Skin epidermis (tissue), 12 donors: Measurements from ENCODE around the gene KDM6B.

ENCODE experiments used
- H3K27ac ChIP-seq, 21 experiments: fragments of 200-600 bp; sonication (generic) in 11 of 21; one replicate each; pipeline ENCODE4 v1.5.0; 2020; ENCODE audit warnings: mild to moderate bottlenecking in 3 of 21, inconsistent platforms in 2 of 21, moderate library complexity in 2 of 21
- H3K4me3 ChIP-seq, 7 experiments: fragments of 200-600 bp; sonication (generic) in 2 of 7; one replicate each; pipeline ENCODE4 v1.5.0; 2020; ENCODE audit warnings: inconsistent platforms in 2 of 7, mild to moderate bottlenecking in 2 of 7, moderate library complexity in 1 of 7

KDM6B gene

GRCh38 chr17:7820231-7820630 lies 13.8 kb upstream of the KDM6B start:
- Histone ChIP-seq H3K4me3 (no peak overlapping the region), H3K27ac (no peak overlapping the region)

GRCh38 chr17:7822126-7822525 lies 11.9 kb upstream of the KDM6B start:
- Histone ChIP-seq H3K27ac (no peak overlapping the region), H3K4me3 (no peak overlapping the region)

GRCh38 chr17:7823581-7824001 lies 10.4 kb upstream of the KDM6B start:
- Histone ChIP-seq H3K4me3 (no peak overlapping the region), H3K27ac (no peak overlapping the region)

GRCh38 chr17:7824021-7824924 lies 9.7 kb upstream of the KDM6B start:
- no peak overlapping the region for H3K27ac ChIP-seq

GRCh38 chr17:7825206-7825990 lies 8.6 kb upstream of the KDM6B start:
- H3K4me3 ChIP-seq, result no peak overlapping the region
- no peak overlapping the region for H3K27ac ChIP-seq

More at GRCh38 chr17:7824021-7824924, 9.7 kb upstream of the KDM6B start:
- no peak overlapping the region for H3K4me3 ChIP-seq

DNA sequence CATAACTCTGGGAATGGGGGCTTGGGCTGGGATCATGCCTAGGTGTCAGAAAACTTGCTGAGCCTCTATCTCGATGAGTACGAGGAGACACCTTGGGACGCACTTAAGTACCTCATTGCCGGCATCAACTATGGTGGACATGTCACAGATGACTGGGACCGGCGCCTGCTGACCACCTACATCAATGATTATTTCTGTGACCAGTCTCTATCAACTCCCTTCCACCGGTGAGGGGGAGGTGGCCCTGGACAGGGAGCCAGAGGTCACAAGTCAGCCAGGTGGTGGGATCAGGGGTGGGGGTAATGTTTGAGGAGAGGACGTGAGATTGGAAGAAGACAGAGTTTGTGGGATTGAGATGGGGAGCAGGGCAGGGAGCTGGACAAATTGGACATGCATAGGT lies 3.4 kb upstream of the KDM6B start:
- H3K27ac ChIP-seq, result no peak overlapping the region
- H3K4me3 ChIP-seq, result no peak overlapping the region

DNA sequence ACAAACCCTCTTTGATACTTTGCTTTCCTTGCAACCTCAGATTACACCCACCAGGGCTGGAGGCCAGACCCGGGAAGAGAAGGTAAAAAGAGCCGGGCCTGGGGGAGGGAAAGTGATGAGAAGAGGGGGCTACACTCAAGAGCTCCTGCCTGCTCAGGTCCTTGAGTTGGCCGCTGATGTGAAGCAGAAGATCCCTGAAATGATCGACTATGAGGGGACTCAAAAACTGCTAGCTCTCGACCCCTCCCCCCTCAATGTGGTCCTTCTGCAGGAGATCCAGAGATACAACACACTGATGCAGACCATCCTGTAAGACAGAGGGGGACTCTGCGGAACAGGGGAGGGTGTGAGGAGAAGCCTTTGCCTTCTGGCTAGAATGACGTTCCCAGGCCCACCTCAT lies 2.8 kb upstream of the KDM6B start:
- no peak overlapping the region for H3K4me3 ChIP-seq

DNA sequence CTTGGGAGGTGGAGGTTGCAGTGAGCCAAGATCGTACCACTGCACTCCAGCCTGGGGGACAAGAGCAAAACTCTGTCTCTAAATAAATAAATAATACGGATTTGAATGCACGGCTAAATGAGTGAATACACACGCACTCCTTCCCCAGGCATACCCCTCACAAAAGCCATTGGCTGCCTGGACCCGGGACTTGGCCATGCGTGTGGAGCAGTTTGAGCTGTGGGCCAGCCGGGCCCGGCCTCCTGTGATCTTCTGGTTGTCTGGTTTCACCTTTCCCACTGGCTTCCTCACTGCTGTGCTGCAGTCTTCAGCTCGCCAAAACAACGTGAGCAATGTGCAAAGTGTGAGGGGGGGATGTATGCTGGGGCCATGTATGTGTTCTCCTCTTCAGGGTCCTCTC lies 1.6 kb upstream of the KDM6B start:
- Histone ChIP-seq H3K27ac (no peak overlapping the region), H3K4me3 (no peak overlapping the region)

More for the DNA sequence above, 2.8 kb upstream of the KDM6B start:
- no peak overlapping the region for H3K27ac ChIP-seq

- Histone ChIP-seq H3K4me3 (peak overlapping the region in 6 of 7 experiments; percentile 64 to 83 (median 77)), H3K27ac (peak overlapping the region in 9 of 21 experiments; percentile 96 to 99 (median 99))
Observed at GRCh38 chr17:7833011-7833794, 814 bp upstream of the KDM6B start.

DNA sequence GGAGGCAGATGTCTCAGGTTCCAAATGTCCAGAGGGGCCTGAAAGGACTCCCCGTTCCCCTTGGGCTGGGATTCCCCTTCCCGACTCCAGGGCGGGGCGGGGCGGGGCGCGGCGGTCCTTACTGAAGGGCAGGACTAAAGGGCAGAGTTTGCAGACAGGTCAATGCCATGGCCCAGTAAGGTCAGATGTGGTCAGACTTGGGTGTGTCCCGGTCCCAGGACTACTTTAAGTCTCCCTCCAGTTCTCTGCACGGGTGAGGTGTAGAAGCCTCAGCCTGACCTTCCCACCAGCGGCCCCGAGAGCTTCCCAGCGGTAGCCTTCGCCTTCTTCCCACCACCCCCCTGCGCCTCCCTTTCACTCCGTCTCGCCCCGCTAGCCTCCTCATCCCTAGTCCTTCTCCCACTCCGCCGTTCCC lies 532 bp downstream of the KDM6B start:
- Histone ChIP-seq H3K27ac (peak overlapping the region; percentile 58 to 100 (median 97)), H3K4me3 (peak overlapping the region; percentile 64 to 83 (median 75))

DNA sequence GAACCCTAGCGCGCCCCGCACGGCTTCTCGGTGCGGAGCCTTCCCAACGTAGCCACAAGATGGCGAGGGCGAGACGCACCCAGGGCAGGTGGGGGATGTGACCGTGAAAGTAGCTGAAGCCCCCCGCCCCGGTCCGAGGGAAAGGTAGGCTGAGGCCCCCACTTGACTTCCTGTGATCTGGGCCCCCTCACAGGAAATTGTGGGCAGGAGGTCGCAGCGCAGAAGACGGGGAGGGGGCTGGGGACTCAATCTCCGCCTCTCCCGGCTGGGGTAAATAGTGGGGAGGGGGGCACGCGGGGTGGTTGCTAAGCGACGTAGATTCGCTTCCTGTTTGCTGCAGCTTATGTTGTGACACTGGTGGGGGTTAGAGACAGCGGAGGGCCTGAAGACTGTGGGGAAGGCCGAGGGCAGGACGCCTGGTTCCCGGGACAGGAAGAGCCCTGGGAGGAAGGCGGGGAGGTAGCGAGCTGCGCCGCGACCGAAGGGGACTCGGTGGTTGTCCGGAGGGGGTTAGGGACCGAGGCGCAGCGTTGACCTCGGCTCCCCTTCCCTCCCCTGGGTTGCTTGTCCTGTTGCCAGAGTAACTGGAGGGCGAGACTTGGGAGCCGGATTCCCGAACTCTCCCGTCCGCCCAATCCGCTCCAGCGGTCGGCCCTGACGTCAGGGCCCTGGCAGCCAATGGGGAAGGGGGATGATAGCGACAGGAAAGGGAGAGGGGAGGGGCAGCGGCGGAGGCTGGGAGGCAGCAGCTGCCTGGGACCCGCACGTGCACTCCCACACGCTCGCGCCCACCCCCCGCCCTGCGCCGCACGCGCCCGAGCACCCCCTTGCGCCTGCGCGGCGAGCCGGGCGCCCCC lies 1.2 kb downstream of the KDM6B start:
- H3K27ac ChIP-seq, result peak overlapping the region; percentile 75 to 100 (median 97)
- peak overlapping the region; percentile 64 to 83 (median 75) for H3K4me3 ChIP-seq

- peak overlapping the region; percentile 64 to 83 (median 75) for H3K4me3 ChIP-seq
Observed at GRCh38 chr17:7835814-7836595, 2.0 kb downstream of the KDM6B start.

GRCh38 chr17:7836596-7837407 lies 2.8 kb downstream of the KDM6B start:
- peak overlapping the region; percentile 75 to 100 (median 97) for H3K27ac ChIP-seq
- peak overlapping the region; percentile 64 to 83 (median 75) for H3K4me3 ChIP-seq

More at GRCh38 chr17:7835814-7836595, 2.0 kb downstream of the KDM6B start:
- peak overlapping the region; percentile 75 to 100 (median 97) for H3K27ac ChIP-seq

GRCh38 chr17:7837408-7838088 lies 3.5 kb downstream of the KDM6B start:
- Histone ChIP-seq H3K27ac (peak overlapping the region in 20 of 21 experiments; percentile 50 to 100 (median 98)), H3K4me3 (peak overlapping the region in 6 of 7 experiments; percentile 17 to 83 (median 73))

DNA sequence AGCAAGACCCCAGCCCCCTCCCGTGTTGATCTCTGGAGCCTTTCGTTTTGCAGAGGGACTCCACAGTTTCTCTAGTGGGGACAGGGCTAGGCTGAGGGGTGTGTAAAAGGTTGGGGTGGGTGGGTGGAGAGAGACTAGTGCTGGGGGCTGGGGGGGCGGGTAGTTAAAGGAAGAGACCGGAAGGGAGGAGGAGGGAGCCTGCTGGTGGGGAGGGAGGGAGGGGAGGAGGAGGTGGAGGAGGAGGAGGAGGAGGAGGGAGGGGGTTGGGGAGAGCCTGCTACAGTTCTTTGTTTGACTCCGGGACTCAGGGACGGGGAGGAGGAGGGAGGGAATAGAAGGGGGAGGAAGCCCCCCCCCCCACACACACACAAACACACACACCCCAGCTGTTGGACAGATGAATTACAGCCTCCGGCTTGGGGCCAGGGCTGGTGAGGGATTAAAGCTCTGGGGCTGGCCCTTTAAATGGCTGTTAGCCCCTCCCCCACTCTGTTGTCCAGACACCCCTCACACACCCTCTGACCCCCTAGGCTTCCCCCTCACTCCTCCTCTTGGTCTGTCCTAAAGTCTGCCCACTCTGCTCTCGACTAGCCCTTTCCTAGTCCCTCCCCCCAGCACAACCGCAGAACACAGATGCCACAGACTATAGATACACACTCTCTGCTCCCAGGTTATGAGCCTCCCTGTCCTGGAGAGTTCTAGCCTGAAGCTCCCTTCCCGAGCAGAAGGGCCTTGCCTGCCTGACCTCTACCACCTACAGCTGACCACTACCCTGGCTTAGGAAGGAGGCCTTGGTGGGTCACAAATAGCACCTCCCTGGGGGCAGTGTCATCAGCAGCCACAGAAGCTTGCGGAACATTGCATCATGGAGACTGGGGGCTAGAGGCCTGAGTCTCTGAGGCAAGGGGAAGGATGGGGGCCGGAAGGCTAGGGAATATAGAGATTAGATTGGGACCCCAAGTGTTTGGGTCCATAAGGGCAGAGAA lies 4.4 kb downstream of the KDM6B start:
- H3K27ac ChIP-seq, result peak overlapping the region in 20 of 21 experiments; percentile 48 to 100 (median 98)
- H3K4me3 ChIP-seq, result peak overlapping the region in 5 of 7 experiments; percentile 17 to 83 (median 64)
